ENCODE results near the gene SFMBT1.

Gene SFMBT1

DNA sequence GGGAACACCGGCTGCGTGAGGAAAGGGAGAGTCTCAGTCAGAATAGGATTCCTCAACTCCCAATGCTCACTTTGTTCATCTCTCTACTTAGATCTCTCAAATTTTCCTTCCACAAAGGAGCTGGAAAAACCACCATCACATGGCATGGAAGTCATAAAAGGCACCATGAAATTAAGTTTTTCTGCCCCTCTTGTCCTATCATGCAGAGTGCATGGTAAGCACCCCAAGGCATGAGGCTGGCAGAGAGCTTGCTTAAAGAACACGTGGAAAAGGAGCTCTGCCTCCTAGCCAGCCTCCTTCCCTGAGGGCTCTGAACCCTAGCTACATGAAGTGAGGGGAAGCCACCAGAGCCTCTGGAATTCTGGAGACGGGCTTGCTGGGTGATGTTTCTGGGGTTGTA is 166.3 kb downstream of the SFMBT1 start:
- DNase-seq, result no peak

DNA sequence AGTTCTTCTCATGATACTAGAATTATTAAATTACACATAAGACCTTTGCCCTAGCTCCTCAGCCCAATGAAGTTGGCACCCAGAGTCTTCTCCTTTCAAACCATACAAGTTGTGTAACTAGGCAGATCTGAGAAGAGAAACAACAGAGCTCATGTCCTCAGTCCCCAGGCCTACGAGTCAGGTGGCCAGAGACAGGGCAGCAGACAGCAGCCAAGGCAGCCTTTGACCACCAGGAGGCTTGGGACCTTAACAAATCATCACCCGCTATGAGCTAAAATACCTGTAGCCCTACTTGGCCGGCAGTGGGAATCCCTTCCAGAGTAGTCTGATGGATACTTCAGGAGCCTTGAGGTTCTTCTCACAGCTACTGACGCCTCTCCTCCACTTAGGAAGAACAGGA is 166.8 kb downstream of the SFMBT1 start:
- DNase-seq, result no peak

DNA sequence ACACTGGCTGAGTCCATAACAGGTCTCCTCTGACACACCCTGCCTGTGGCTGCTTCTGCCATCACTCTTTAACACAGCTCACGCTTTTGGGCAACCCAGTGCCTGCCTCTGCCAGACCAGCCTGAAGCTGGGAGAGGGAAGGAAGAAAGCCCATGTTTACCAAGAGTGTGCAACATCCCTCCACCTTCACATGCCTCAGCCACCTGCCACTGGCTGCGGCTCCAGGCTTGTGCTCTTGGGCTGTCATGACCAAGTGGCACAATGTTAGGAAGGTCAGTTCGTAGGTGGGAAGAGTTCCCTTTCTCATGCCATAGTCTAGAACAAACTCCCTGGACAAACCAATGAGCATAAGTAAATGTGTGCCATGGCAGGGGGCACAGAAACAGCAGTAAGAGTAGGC is 168.8 kb downstream of the SFMBT1 start:
- DNase-seq, result no peak

DNA sequence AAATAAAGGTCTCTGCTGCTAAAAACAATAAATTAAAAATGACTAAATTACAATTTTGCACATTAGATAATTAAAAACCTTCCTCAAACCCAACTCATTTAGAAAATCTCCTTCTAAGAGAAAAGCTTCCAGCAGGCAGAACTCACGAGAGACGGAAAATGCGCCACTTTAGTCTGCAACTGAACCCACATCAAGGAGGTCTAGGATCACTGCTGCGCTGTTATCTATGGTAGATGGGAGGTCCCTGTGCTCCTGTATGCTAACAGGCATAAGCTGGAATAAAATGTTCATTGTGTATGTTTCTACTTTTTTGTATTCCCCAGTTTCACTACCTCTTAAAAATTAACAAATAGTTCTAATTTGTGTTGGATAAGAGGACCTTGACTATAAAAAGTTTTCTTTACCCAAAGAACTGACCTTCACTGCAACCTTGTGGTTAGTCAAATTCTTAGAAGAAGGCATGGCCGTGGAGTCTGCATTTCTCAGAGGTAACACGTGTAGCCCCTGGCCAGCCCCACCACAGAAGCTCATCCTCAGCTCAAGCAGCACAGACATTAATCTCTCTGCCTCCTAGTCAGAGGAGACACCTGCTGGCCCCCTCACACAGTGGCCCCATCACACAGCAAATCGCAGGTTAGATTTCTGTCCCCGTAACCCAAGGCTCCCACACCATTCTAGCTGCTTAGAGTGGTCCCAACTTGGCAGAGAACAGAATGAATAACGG is 170.8 kb downstream of the SFMBT1 start:
- no peak for DNase-seq

DNA sequence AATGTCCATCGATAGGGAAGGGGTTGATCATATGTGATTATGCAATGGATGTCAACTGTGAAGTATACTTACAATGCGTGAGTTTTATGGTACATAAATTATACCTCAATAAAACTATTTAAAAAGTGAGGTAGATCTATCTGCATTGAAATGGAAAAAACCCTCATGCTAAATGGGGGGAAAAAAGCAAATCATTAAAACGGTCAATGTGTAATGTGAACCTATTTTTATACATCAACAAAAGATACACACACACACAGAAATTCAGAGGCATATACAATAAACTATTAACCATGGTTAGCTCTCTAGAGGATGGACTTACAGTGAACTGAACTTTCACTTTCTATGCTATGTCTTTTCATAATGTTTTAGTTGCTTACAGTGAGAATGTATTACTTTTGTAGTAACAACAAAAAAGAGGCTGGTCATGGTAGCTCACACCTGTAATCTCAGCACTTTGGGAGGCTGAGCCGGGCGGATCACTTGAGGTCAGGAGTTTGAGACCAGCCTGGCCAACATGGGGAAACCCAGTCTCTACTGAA is 171.6 kb downstream of the SFMBT1 start:
- no peak for DNase-seq

DNA sequence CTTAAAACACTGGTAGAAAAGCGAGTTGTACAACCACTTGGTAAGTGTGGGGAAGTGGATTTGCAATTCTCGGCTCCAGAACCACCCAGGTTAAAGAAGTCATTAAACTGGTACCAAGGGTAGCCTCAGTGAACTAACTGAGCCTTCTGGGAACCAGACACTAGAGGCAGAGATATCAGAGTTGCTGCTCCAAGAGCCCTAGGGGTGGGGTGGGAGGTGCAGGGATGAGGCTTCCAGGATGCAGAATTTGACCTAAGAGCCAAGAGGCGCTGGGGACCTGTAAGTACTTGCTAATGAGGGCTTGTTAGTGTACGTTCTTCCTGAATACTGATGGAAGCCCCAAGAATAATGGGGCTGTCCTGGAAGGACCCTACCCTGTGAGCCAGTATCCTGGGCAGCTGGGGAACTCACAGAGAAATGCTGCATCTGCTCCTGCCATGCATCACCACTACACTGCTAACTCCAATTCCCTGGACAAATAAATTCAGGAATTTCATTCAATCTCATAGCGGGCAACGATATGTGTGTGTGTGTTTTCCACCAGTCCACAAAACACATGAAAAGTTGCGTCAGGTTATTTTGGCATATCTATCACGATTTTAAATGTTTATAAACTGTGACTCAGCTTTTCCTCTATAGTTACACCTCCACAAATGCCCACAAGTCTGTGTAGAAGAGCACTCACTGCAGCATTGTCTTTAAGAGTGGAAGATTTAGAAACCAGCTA is 172.3 kb downstream of the SFMBT1 start:
- no peak for DNase-seq

DNA sequence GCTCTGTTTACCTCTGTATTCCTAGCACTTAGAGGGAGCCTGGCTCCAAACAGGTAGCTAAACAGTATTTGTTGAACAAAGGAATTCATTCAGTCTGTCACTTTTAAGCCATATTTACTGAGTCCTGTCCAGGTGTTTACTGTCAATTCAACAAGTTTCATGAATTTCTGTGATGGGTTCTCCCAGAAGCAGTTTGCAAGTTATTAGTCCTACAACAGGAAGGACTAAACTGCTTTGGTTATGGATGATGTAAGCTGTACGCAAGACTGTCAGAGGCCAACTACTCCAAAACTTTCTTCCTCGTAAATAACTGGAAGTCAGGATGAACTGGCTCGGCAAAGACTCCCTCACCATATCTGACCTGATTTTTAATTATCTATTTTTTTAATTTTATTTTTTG is 173.6 kb downstream of the SFMBT1 start:
- DNase-seq, result no peak

DNA sequence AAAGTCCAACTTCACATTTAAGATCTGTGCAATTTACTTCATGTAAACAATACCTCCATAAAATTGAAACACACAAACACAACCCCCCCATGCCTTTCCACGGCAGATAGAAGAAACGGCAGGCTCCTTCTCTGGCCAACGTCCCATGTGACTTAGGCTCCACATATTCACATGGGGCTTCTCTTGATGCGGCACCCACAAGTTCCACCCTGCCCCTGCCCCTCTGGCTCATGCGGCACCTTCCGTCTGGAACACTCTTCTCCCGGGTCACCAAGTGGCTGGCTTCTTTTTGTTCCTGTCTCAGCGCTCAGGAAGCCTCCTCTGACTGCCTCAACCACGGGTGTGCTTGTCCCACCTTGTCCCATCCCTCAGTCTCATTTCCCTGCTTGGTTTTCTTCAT is 174.1 kb downstream of the SFMBT1 start:
- DNase-seq, result no peak

DNA sequence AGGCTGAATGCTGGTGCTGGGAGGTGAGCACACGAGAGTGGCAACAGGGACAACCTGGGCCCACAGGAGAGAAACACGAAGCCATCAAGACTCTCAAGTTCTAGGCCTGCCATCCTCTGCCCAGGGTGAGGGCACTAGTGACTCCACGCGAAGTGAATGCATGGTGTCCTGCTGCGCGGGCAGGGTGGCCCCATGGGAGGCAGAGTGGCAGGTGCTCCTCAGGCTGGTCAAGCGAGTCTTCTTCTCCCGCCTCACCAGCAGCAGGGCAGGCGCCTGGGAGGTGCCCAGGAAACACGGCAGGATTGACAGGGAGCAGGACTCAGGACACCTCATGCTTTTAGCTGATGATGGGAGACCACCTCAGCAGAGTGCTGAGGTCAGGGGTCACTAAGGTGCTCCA is 175.4 kb downstream of the SFMBT1 start:
- no peak for DNase-seq

DNA sequence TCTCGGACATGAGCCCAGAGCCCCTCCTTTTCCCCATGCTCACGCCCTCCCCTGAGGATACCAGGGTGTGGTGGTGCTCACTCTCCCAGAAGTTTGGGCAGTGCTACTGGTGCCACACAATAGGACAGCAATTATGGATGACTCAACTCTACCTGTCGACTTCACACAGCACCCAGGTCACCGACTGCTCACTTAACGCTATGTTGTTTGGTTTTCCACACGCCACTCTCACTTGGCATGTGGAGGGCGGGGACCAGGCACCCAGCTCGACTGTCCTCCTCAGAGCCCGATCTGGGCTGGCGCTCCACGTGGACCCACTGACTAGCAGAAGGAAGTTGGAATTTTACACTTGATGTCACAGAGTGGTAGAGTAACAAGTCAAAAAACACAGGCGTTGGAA is 179.4 kb downstream of the SFMBT1 start:
- DNase-seq, result no peak

DNA sequence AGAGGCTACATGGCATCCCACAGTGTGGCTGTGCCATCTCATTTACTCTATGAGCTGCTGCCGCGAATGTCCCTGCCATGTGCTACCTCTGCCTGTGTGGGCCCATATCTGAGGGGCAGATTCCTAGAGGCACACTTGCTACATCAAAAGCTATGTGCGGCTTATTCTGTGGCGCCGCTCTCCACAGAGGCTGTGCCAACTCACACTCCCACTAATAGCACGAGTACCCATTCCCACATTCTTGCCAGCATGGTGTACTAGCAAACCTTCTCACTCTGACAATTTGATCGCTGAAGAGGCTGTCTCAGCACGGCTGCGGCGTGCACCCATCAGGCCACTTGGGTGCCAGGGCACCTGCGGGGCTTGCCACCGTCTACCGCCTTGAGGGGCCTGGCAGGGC is 179.9 kb downstream of the SFMBT1 start:
- DNase-seq, result no peak

DNA sequence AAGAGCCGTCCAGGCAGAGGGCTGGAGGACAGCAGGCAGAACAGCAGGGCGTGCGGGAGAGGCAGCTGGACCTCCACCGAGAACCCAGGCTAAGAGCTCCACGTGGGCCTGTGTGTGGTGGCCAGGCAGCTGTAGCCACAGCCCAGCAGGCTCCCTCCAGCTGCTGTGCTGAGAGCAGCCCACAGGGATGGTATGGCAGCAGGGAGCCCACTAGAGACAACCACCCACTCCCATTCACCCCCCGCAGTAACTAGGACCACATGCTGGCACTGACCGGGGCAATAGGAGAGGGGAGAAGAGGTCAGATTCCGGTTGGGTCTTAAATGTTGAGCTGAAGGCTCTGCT is 185.5 kb downstream of the SFMBT1 start:
- no peak for DNase-seq

DNA sequence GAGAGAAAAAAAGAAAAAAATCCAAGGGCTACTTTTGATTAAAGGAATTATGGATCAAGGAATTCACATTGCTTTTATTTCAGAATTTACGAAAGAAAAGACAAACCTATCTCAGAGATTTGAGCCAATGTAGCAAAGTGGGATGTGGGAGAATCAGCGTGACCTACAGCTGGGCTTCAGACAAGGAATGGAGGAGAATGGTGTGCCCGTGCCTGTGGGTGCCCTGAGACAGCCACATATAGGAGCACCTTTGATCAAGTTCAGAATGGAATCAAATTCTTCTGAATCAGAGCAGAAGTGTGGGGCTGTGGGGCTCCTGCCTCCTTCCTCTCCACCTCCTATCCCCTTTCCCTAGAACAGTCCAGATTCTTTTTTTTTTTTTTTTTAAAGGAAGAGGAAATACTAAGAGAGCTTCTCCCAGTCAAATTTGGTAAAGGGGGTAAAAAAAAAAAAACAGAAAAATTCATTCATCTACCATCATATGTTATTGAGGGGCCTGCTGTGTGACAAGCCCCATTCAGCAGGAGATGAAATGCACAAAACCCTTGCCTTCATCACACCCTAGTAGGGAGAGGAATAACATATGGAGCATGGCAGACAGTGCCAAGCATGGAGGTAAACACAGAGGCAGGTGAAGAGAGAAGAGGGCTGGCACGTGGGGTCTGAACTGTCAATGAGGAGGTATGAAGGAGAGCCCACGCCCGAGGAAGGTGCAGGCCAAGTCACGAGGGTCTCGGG is 186.0 kb downstream of the SFMBT1 start:
- DNase-seq, result no peak

DNA sequence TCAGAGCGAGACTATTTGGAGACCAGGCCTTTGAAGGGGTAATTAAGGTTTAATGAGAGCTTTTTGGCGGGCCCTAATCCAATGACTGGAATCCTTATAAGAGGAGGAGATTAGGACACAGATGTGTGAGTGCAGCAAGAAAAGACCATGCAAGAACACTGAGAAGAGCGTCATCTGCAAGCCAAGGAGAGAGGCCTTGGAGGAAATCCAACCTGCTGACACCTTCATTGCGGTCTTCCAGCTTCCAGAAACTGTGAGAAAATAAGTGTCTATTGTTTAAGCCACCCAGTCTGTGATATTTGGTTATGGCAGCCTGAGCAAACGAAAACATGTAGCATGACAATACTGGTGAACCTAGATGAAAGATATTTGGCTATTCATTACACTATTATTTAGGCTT is 188.0 kb downstream of the SFMBT1 start:
- DNase-seq, result no peak

DNA sequence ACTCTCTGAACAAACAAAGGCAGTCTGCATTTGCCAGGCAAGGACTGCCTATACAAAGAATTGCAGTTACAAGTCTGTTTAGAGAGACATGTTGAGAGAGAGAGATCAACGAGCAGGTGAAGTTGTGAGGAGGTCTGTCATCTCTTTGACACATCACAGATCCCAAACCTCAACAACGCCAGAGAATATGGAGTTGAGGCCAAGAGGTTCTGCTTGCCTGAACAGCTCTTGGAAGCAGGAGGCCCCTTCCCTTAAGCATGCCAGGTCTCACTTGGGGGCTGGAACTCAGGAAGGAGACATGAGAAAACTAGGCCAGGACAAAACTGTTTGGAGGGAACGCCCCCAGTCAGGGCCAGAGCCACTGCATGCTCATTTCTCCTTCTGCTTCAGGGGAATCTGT is 188.7 kb downstream of the SFMBT1 start:
- no peak for DNase-seq

DNA sequence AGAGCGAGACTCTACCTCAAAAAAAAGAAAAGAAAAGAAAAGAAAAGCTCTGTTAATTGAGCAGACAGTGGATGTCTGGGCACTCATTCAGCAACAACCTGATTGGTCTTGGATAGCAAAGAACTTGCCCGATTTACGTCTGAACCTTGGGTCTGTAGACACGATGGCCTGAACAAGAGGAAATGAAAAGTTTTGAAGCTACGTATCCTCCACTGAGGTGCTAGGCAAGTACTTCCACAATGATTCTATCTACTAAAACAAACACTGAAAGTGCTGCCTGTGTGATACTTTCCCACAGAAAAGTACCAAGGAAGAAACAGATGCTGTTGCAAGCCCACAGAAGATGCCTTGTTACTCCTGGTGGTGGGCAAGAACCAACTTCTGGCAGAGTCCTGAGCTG is 189.2 kb downstream of the SFMBT1 start:
- no peak for DNase-seq

DNA sequence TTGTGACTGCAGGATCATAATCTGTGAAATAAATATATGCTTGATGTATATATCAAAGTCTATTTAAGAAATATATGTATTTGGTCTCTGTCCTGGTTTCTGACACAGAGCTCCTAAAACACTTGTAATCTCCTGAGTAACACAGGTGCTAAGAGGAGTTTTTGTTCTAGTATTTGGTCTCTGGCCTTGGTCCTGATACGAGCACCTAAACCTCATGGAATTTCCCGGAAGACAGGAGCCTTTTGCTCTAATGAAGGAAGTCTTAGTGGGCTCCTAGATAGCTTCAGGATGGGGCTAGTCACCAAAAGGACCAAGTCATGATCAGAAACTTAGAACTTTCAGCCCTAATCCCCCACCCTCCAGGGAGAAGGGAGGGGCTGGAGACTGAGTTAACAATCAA is 191.9 kb downstream of the SFMBT1 start:
- no peak for DNase-seq
